Measurements from ENCODE around the gene PMP22. TPM values are rescaled to one million over a fixed set of nuclear protein-coding genes. Genes with fewer than 3 reads are reported as not detected.
A peak's percentile ranks its signal among the peaks of the same experiment; 100 is the strongest.

PMP22 gene
- total RNA-seq, 4 donors from 2014 or later: 75.5 to 227 (median 83.2) TPM

DNA sequence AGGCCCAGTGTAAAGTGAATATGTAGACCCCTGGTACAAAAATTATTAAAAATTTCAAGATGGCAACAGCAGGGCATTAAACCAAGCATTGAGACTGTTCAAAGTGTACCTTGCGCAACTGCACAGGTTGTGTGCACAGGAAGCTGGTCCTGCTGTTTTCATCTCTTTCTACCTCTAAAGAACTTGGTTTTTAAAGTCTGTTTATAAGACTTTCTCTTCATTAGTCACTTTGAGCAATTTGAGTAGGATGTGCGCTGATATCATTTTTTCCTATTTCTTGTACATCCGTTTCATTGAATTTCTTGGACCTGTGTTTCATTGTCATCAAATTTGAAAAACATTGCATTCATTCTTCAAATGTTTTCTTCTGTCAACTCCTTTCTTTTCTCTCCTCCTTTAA is 16.8 kb upstream of the PMP22 start:
- Histone ChIP-seq H3K4me3 (no peak overlapping the region), H3K4me1 (no peaks in the 10 kb centered on the region), H3K27ac (no peak overlapping the region), H3K27me3 (peaks cover 0 to 2% (median 0%) of the 10 kb centered on the region in 3 donors), H3K9me3 (no peaks in the 10 kb centered on the region), H3K36me3 (no peaks in the 10 kb centered on the region)
- DNase-seq (no peak), ATAC-seq (no peak)
- TF ChIP-seq, protein P1, sequence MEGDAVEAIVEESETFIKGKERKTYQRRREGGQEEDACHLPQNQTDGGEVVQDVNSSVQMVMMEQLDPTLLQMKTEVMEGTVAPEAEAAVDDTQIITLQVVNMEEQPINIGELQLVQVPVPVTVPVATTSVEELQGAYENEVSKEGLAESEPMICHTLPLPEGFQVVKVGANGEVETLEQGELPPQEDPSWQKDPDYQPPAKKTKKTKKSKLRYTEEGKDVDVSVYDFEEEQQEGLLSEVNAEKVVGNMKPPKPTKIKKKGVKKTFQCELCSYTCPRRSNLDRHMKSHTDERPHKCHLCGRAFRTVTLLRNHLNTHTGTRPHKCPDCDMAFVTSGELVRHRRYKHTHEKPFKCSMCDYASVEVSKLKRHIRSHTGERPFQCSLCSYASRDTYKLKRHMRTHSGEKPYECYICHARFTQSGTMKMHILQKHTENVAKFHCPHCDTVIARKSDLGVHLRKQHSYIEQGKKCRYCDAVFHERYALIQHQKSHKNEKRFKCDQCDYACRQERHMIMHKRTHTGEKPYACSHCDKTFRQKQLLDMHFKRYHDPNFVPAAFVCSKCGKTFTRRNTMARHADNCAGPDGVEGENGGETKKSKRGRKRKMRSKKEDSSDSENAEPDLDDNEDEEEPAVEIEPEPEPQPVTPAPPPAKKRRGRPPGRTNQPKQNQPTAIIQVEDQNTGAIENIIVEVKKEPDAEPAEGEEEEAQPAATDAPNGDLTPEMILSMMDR (IDR thresholded peaks at IDR 0.05 in 4 of 5, conservative IDR thresholded peaks at IDR 0.05 in 1 of 5): no peak
- no peak for TF ChIP-seq POLR2A (IDR thresholded peaks at IDR 0.05)
- in situ Hi-C loops (cut with MboI; ENCODE audit: low sequenced_read_pairs in 4 of 4): no loop called here
- intact Hi-C loops (cut with DNase I; ENCODE audit: low total_unique reads): no loop called here

DNA sequence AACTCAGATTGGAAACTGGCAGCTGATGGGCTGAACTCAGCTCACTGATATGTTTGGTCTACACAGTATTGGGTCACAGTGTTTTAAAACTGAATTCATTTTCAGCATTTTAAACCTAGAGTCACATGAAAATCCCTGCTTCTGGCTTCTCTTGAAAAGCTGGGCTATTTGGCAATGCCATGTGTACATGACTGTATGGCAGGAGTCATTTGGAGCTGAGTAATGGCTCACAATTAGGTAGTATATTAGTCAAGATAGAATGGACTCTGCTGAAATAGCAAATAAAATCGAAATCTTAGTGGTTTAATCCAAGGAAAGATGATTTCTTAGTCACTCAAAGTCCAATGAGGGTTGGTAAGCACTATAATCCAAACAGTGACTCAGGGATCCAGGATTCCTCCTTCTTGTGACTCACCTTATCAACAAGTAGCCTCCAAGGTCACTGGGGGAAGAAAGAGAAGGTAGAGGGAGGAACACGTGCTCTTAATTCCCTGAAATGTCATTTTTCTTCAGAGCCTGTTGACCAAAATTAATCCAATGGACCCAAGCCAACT is 13.9 kb upstream of the PMP22 start:
- Histone ChIP-seq H3K4me1 (no peaks in the 10 kb centered on the region), H3K9me3 (no peaks in the 10 kb centered on the region), H3K27me3 (peaks cover 0 to 2% (median 0%) of the 10 kb centered on the region in 3 donors), H3K4me3 (no peak overlapping the region), H3K36me3 (no peaks in the 10 kb centered on the region), H3K27ac (no peak overlapping the region)
- no peak for DNase-seq
- no peak for ATAC-seq
- no peak for TF ChIP-seq POLR2A (IDR thresholded peaks at IDR 0.05)
- TF ChIP-seq, protein P1 (IDR thresholded peaks at IDR 0.05 in 4 of 5, conservative IDR thresholded peaks at IDR 0.05 in 1 of 5): no peak
- in situ Hi-C loops (cut with MboI; ENCODE audit: low sequenced_read_pairs in 4 of 4): no loop called here
- intact Hi-C loops (cut with DNase I; ENCODE audit: low total_unique reads): no loop called here

DNA sequence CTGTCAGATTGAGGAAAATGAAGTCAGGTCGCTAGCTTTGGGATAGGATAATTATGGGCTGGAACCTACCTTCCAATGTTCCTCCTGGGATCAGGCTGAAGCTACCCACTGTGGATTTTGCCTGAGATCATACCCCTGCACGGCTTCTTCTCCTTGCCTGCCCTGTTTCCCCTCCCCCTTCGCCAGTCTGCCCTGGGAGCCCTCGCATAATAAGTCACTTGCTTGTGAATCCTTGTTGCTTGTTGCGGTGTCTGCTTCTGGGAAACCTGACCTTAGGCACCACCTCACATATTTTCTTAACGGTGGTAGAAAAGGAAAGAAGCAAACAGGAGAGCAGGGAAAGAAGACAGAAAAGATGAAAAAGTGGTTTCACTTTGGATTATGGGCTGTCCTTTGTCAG is 13.3 kb upstream of the PMP22 start:
- no peak for DNase-seq
- Histone ChIP-seq H3K9me3 (no peaks in the 10 kb centered on the region), H3K4me3 (no peak overlapping the region), H3K27ac (no peak overlapping the region), H3K4me1 (no peaks in the 10 kb centered on the region), H3K27me3 (peaks cover 0 to 2% (median 0%) of the 10 kb centered on the region in 3 donors), H3K36me3 (no peaks in the 10 kb centered on the region)
- no peak for TF ChIP-seq POLR2A (IDR thresholded peaks at IDR 0.05)
- TF ChIP-seq, protein P1 (IDR thresholded peaks at IDR 0.05 in 4 of 5, conservative IDR thresholded peaks at IDR 0.05 in 1 of 5): no peak
- intact Hi-C loops (cut with DNase I; ENCODE audit: low total_unique reads) (no loop called here), in situ Hi-C loops (cut with MboI; ENCODE audit: low sequenced_read_pairs in 4 of 4) (no loop called here)
- ATAC-seq: no peak

DNA sequence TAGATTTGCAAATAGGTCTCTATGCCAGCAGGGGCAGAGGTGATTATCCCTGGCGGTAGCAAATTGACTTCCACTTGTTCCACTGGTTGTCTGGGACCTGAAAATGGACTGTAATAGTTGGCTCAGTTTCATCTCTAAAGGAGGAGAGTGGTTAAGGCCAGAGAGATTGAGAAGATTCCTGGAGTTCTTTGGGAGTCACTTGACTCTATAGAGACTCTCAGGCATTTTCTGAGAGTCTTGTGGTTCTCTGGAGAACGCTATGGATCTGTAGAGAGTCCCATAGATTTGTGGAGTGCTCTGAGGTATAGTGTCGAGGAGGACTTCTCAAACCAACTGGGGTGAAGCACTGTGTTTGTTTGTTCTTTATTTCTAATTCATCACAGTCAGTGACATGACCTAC is 8.9 kb upstream of the PMP22 start:
- Histone ChIP-seq H3K4me3 (no peak overlapping the region), H3K9me3 (no peaks in the 10 kb centered on the region), H3K36me3 (no peaks in the 10 kb centered on the region), H3K27me3 (peaks cover 0 to 2% (median 0%) of the 10 kb centered on the region in 3 donors), H3K4me1 (peaks cover 12 to 13% of the 10 kb centered on the region in 2 donors), H3K27ac (peak overlapping the region; percentile 33 to 51 (median 49))
- in situ Hi-C loops (cut with MboI; ENCODE audit: low sequenced_read_pairs in 4 of 4) (loop anchor here in 3 of 4 donors (25.0 kb wide), 1 partner anchor 138 kb away; no protein-coding TSS in a partner anchor), intact Hi-C loops (cut with DNase I; ENCODE audit: low total_unique reads) (no loop called here)
- ATAC-seq (no peak), DNase-seq (no peak)
- TF ChIP-seq POLR2A (IDR thresholded peaks at IDR 0.05): no peak
- TF ChIP-seq, protein P1 (IDR thresholded peaks at IDR 0.05 in 4 of 5, conservative IDR thresholded peaks at IDR 0.05 in 1 of 5): no peak

All from gastrocnemius medialis (tissue), 4 donors.